ENCODE data around the gene OGFR. TPM values are rescaled to one million over a fixed set of nuclear protein-coding genes. Genes with fewer than 3 reads are reported as not detected.

The OGFR gene
- total and polyA plus RNA-seq, 2 donors: 35.9 to 90.4 TPM

- Histone ChIP-seq H3K4me1 (ENCODE audit: control insufficient read depth in 2 of 2, insufficient read depth in 2 of 2, low read length in 2 of 2) (no peaks in the 10 kb centered on the region), H3K36me3 (ENCODE audit: control insufficient read depth in 2 of 2, insufficient read depth in 2 of 2, low read length in 1 of 2) (no peaks in the 10 kb centered on the region), H3K27me3 (ENCODE audit: control insufficient read depth in 2 of 2, insufficient read depth in 1 of 2, low read length in 1 of 2) (peaks cover 0 to 15% of the 10 kb centered on the region in 2 donors), H3K27ac (ENCODE audit: low read depth in 1 of 2, low read length in 1 of 2) (no peak overlapping the region), H3K9me3 (ENCODE audit: control insufficient read depth in 2 of 2, insufficient read depth in 1 of 2, low read length in 1 of 2) (no peaks in the 10 kb centered on the region), H3K4me3 (ENCODE audit: low read length in 2 of 2) (no peak overlapping the region)
- 95% methylated on average over 8 of the region's 8 CpGs for WGBS
- DNase-seq (ENCODE audit: low read depth in 6 of 9, low spot score in 9 of 9): no peak
Measured at GRCh38 chr20:62768234-62768546, 36.4 kb upstream of the OGFR start.

- no peak for DNase-seq (ENCODE audit: low read depth in 6 of 9, low spot score in 9 of 9)
- no peaks in the 10 kb centered on the region for H3K4me1 ChIP-seq (ENCODE audit: control insufficient read depth in 2 of 2, insufficient read depth in 2 of 2, low read length in 2 of 2)
- H3K27me3 ChIP-seq (ENCODE audit: control insufficient read depth in 2 of 2, insufficient read depth in 1 of 2, low read length in 1 of 2): peaks cover 0 to 18% of the 10 kb centered on the region in 2 donors
- no peaks in the 10 kb centered on the region for H3K36me3 ChIP-seq (ENCODE audit: control insufficient read depth in 2 of 2, insufficient read depth in 2 of 2, low read length in 1 of 2)
- whole genome bisulfite sequencing: 87% methylated on average over 21 of the region's 21 CpGs
- H3K9me3 ChIP-seq (ENCODE audit: control insufficient read depth in 2 of 2, insufficient read depth in 1 of 2, low read length in 1 of 2): no peaks in the 10 kb centered on the region
- H3K4me3 ChIP-seq (ENCODE audit: low read length in 2 of 2): no peak overlapping the region
- H3K27ac ChIP-seq (ENCODE audit: low read depth in 1 of 2, low read length in 1 of 2): no peak overlapping the region
Measured at GRCh38 chr20:62768551-62769287, 35.9 kb upstream of the OGFR start.

GRCh38 chr20:62769346-62770071 lies 35.1 kb upstream of the OGFR start:
- Histone ChIP-seq H3K9me3 (ENCODE audit: control insufficient read depth in 2 of 2, insufficient read depth in 1 of 2, low read length in 1 of 2) (no peaks in the 10 kb centered on the region), H3K27me3 (ENCODE audit: control insufficient read depth in 2 of 2, insufficient read depth in 1 of 2, low read length in 1 of 2) (peaks cover 0 to 18% of the 10 kb centered on the region in 2 donors), H3K4me1 (ENCODE audit: control insufficient read depth in 2 of 2, insufficient read depth in 2 of 2, low read length in 2 of 2) (peaks cover 0 to 4% of the 10 kb centered on the region in 2 donors), H3K36me3 (ENCODE audit: control insufficient read depth in 2 of 2, insufficient read depth in 2 of 2, low read length in 1 of 2) (no peaks in the 10 kb centered on the region), H3K4me3 (ENCODE audit: low read length in 2 of 2) (no peak overlapping the region), H3K27ac (ENCODE audit: low read depth in 1 of 2, low read length in 1 of 2) (no peak overlapping the region)
- WGBS: 97% methylated on average over 16 of the region's 16 CpGs
- no peak for DNase-seq (ENCODE audit: low read depth in 6 of 9, low spot score in 9 of 9)

GRCh38 chr20:62770111-62770910 lies 34.3 kb upstream of the OGFR start:
- H3K36me3 ChIP-seq (ENCODE audit: control insufficient read depth in 2 of 2, insufficient read depth in 2 of 2, low read length in 1 of 2): no peaks in the 10 kb centered on the region
- no peaks in the 10 kb centered on the region for H3K9me3 ChIP-seq (ENCODE audit: control insufficient read depth in 2 of 2, insufficient read depth in 1 of 2, low read length in 1 of 2)
- DNase-seq (ENCODE audit: low read depth in 6 of 9, low spot score in 9 of 9): no peak
- H3K27me3 ChIP-seq (ENCODE audit: control insufficient read depth in 2 of 2, insufficient read depth in 1 of 2, low read length in 1 of 2): peaks cover 0 to 13% of the 10 kb centered on the region in 2 donors
- H3K4me1 ChIP-seq (ENCODE audit: control insufficient read depth in 2 of 2, insufficient read depth in 2 of 2, low read length in 2 of 2): peaks cover 0 to 11% of the 10 kb centered on the region in 2 donors
- no peak overlapping the region for H3K4me3 ChIP-seq (ENCODE audit: low read length in 2 of 2)
- H3K27ac ChIP-seq (ENCODE audit: low read depth in 1 of 2, low read length in 1 of 2): no peak overlapping the region
- WGBS: 96% methylated on average over 20 of the region's 20 CpGs

- 92% methylated on average over 14 of the region's 14 CpGs for WGBS
- H3K27me3 ChIP-seq (ENCODE audit: control insufficient read depth in 2 of 2, insufficient read depth in 1 of 2, low read length in 1 of 2): peaks cover 0 to 9% of the 10 kb centered on the region in 2 donors
- peaks cover 0 to 16% of the 10 kb centered on the region in 2 donors for H3K4me1 ChIP-seq (ENCODE audit: control insufficient read depth in 2 of 2, insufficient read depth in 2 of 2, low read length in 2 of 2)
- DNase-seq (ENCODE audit: low read depth in 6 of 9, low spot score in 9 of 9): no peak
- H3K4me3 ChIP-seq (ENCODE audit: low read length in 2 of 2): no peak overlapping the region
- H3K9me3 ChIP-seq (ENCODE audit: control insufficient read depth in 2 of 2, insufficient read depth in 1 of 2, low read length in 1 of 2): peaks cover 0 to under 1% of the 10 kb centered on the region in 2 donors
- H3K36me3 ChIP-seq (ENCODE audit: control insufficient read depth in 2 of 2, insufficient read depth in 2 of 2, low read length in 1 of 2): no peaks in the 10 kb centered on the region
- no peak overlapping the region for H3K27ac ChIP-seq (ENCODE audit: low read depth in 1 of 2, low read length in 1 of 2)
Measured at GRCh38 chr20:62770916-62771315, 33.7 kb upstream of the OGFR start.

GRCh38 chr20:62771396-62772102 lies 33.1 kb upstream of the OGFR start:
- 91% methylated on average over 25 of the region's 25 CpGs for WGBS
- H3K27ac ChIP-seq (ENCODE audit: low read depth in 1 of 2, low read length in 1 of 2): no peak overlapping the region
- H3K36me3 ChIP-seq (ENCODE audit: control insufficient read depth in 2 of 2, insufficient read depth in 2 of 2, low read length in 1 of 2): no peaks in the 10 kb centered on the region
- peaks cover 3 to 23% of the 10 kb centered on the region in 2 donors for H3K4me1 ChIP-seq (ENCODE audit: control insufficient read depth in 2 of 2, insufficient read depth in 2 of 2, low read length in 2 of 2)
- peaks cover 0 to 6% of the 10 kb centered on the region in 2 donors for H3K9me3 ChIP-seq (ENCODE audit: control insufficient read depth in 2 of 2, insufficient read depth in 1 of 2, low read length in 1 of 2)
- H3K27me3 ChIP-seq (ENCODE audit: control insufficient read depth in 2 of 2, insufficient read depth in 1 of 2, low read length in 1 of 2): peaks cover 0 to 7% of the 10 kb centered on the region in 2 donors
- no peak for DNase-seq (ENCODE audit: low read depth in 6 of 9, low spot score in 9 of 9)
- no peak overlapping the region for H3K4me3 ChIP-seq (ENCODE audit: low read length in 2 of 2)

GRCh38 chr20:62772103-62772611 lies 32.5 kb upstream of the OGFR start:
- peaks cover 5 to 26% of the 10 kb centered on the region in 2 donors for H3K4me1 ChIP-seq (ENCODE audit: control insufficient read depth in 2 of 2, insufficient read depth in 2 of 2, low read length in 2 of 2)
- no peak for DNase-seq (ENCODE audit: low read depth in 6 of 9, low spot score in 9 of 9)
- peaks cover 0 to 10% of the 10 kb centered on the region in 2 donors for H3K9me3 ChIP-seq (ENCODE audit: control insufficient read depth in 2 of 2, insufficient read depth in 1 of 2, low read length in 1 of 2)
- peaks cover 0 to 7% of the 10 kb centered on the region in 2 donors for H3K27me3 ChIP-seq (ENCODE audit: control insufficient read depth in 2 of 2, insufficient read depth in 1 of 2, low read length in 1 of 2)
- no peaks in the 10 kb centered on the region for H3K36me3 ChIP-seq (ENCODE audit: control insufficient read depth in 2 of 2, insufficient read depth in 2 of 2, low read length in 1 of 2)
- no peak overlapping the region for H3K27ac ChIP-seq (ENCODE audit: low read depth in 1 of 2, low read length in 1 of 2)
- WGBS: 96% methylated on average over 23 of the region's 23 CpGs
- no peak overlapping the region for H3K4me3 ChIP-seq (ENCODE audit: low read length in 2 of 2)

- Histone ChIP-seq H3K36me3 (ENCODE audit: control insufficient read depth in 2 of 2, insufficient read depth in 2 of 2, low read length in 1 of 2) (no peaks in the 10 kb centered on the region), H3K4me1 (ENCODE audit: control insufficient read depth in 2 of 2, insufficient read depth in 2 of 2, low read length in 2 of 2) (peaks cover 5 to 31% of the 10 kb centered on the region in 2 donors), H3K4me3 (ENCODE audit: low read length in 2 of 2) (no peak overlapping the region), H3K9me3 (ENCODE audit: control insufficient read depth in 2 of 2, insufficient read depth in 1 of 2, low read length in 1 of 2) (peaks cover 0 to 14% of the 10 kb centered on the region in 2 donors), H3K27ac (ENCODE audit: low read depth in 1 of 2, low read length in 1 of 2) (no peak overlapping the region), H3K27me3 (ENCODE audit: control insufficient read depth in 2 of 2, insufficient read depth in 1 of 2, low read length in 1 of 2) (peaks cover 0 to 7% of the 10 kb centered on the region in 2 donors)
- 85% methylated on average over 11 of the region's 11 CpGs for WGBS
- DNase-seq (ENCODE audit: low read depth in 6 of 9, low spot score in 9 of 9): no peak
Measured at GRCh38 chr20:62772619-62772989, 32.0 kb upstream of the OGFR start.

Measured in thymus (tissue), 11 donors.